B cell (primary cell): Measurements from ENCODE around the gene BLID. TPM values are rescaled to one million over a fixed set of nuclear protein-coding genes. Genes with fewer than 3 reads are reported as not detected.

ENCODE experiments used
- ATAC-seq: fragments of 200-7000 bp; cut with Tn5 transposase; one replicate; pipeline ENCODE4 v1.10.0; 2021; ENCODE audit warnings: low read depth, mild to moderate bottlenecking, moderate number of reproducible peaks, moderate library complexity
- CTCF ChIA-PET: fragments of 350-600 bp; sonication (Branson Sonifier 250); formaldehyde crosslinking; loops from one replicate; lab custom pipeline; 2021; ENCODE audit warnings: antibody characterized with exemption, inconsistent platforms; lab: Charles Lee
- POLR2A ChIA-PET: fragments of 350-600 bp; sonication (Branson Sonifier 250); formaldehyde crosslinking; loops from one replicate; lab custom pipeline; 2021; ENCODE audit warnings: antibody characterized with exemption; lab: Charles Lee
- DNase-seq: peaks from one replicate; pipeline ENCODE4 v3.0.0; 2013
- H2AFZ ChIP-seq: 2 replicates; pipeline ENCODE4 v1.6.1; 2012; ENCODE audit warnings: mild to moderate bottlenecking, low read depth, low read length; ENCODE audit not compliant: insufficient read depth, poor library complexity, severe bottlenecking
- H3K27ac ChIP-seq, 2 donors: 1 replicate in 1 of 2; 2 replicates in 1 of 2; pipeline ENCODE4 v1.5.1; 2012 to 2013; ENCODE audit warnings: low read length in 2 of 2, mild to moderate bottlenecking in 2 of 2, moderate library complexity in 1 of 2
- H3K27me3 ChIP-seq, 4 experiments: fragments of 200-600 bp in 1 of 4; sonication (generic) in 1 of 4; replicated peaks in 1 of 4; 1 replicate in 2 of 4; 2 replicates in 2 of 4; pipeline versions ENCODE4 v1.6.1 to v1.7.0; 2013 to 2016; ENCODE audit warnings: low read length in 3 of 4, mild to moderate bottlenecking in 2 of 4, mixed read lengths in 1 of 4, moderate library complexity in 1 of 4; ENCODE audit not compliant: insufficient read depth in 4 of 4, control insufficient read depth in 3 of 4; ENCODE audit errors: control extremely low read depth in 1 of 4
- H3K36me3 ChIP-seq, 2 experiments: replicated peaks in 1 of 2; 1 replicate in 1 of 2; 2 replicates in 1 of 2; pipeline versions ENCODE4 v1.6.1 to v1.7.1; 2013; ENCODE audit warnings: low read length in 1 of 2; ENCODE audit not compliant: insufficient read depth in 2 of 2, control insufficient read depth in 1 of 2; ENCODE audit errors: control extremely low read depth in 1 of 2, extremely low read depth in 1 of 2
- H3K4me1 ChIP-seq, 2 donors: fragments of 200-600 bp in 1 of 2; sonication (generic) in 1 of 2; 1 replicate in 1 of 2; 2 replicates in 1 of 2; pipeline versions ENCODE4 v1.5.1 to v1.6.1; 2013 to 2017; ENCODE audit warnings: low read length in 2 of 2; ENCODE audit not compliant: control insufficient read depth in 2 of 2, insufficient read depth in 2 of 2
- H3K4me2 ChIP-seq: replicated peaks from 2 replicates; pipeline ENCODE3; 2012; ENCODE audit warnings: mild to moderate bottlenecking, low read depth, low read length; ENCODE audit not compliant: poor library complexity, severe bottlenecking
- H3K4me3 ChIP-seq, 5 experiments: fragments of 200-600 bp in 1 of 5; sonication (generic) in 1 of 5; 1 replicate in 3 of 5; 2 replicates in 2 of 5; pipeline versions ENCODE4 v1.5.1 to v1.7.0; 2011 to 2016; ENCODE audit warnings: low read length in 4 of 5, mild to moderate bottlenecking in 4 of 5, low read depth in 2 of 5, control low read depth in 1 of 5, moderate library complexity in 1 of 5; ENCODE audit not compliant: insufficient read depth in 1 of 5; ENCODE audit errors: control extremely low read depth in 1 of 5, extremely low read depth in 1 of 5
- H3K79me2 ChIP-seq: fragments of 200-600 bp; sonication (generic); one replicate; pipeline ENCODE4 v1.6.0; 2016; ENCODE audit warnings: low read length; ENCODE audit not compliant: control insufficient read depth, insufficient read depth
- H3K9ac ChIP-seq: fragments of 200-600 bp; sonication (generic); 2 replicates; pipeline ENCODE4 v1.6.1; 2017; ENCODE audit warnings: mild to moderate bottlenecking, low read length, moderate library complexity
- H3K9me3 ChIP-seq, 3 donors: one replicate each; pipeline versions ENCODE4 v1.6.1 to v1.7.1; 2013; ENCODE audit warnings: low read length in 2 of 3; ENCODE audit not compliant: control insufficient read depth in 2 of 3, insufficient read depth in 1 of 3; ENCODE audit errors: control extremely low read depth in 1 of 3
- H4K20me1 ChIP-seq: 2 replicates; pipeline ENCODE4 v1.6.0; 2012; ENCODE audit warnings: mild to moderate bottlenecking, low read length; ENCODE audit not compliant: insufficient read depth, control insufficient read depth, poor library complexity, severe bottlenecking
- H3K27ac Mint-ChIP-seq: one replicate; pipeline ENCODE4 v1.8.0; 2021; ENCODE audit warnings: mixed read lengths
- H3K27me3 Mint-ChIP-seq: one replicate; pipeline ENCODE4 v1.8.0; 2021; ENCODE audit warnings: mixed read lengths
- H3K4me1 Mint-ChIP-seq: one replicate; pipeline ENCODE4 v1.8.0; 2021; ENCODE audit warnings: mixed read lengths
- H3K4me3 Mint-ChIP-seq: one replicate; pipeline ENCODE4 v1.8.0; 2021; ENCODE audit warnings: mixed read lengths
- H3K9me3 Mint-ChIP-seq: one replicate; pipeline ENCODE4 v1.8.0; 2022; ENCODE audit warnings: mixed read lengths; ENCODE audit not compliant: insufficient read depth
- EZH2 ChIP-seq: IDR thresholded peaks from 2 replicates; pipeline ENCODE4 v1.6.1; 2012; ENCODE audit warnings: borderline replicate concordance, low read depth, mild to moderate bottlenecking, moderate library complexity, low read length; ENCODE audit not compliant: insufficient read depth, poor library complexity, severe bottlenecking
- WGBS: methylation state at CpG from one replicate; pipeline ENCODE4 v1.1.5; 2013; ENCODE audit warnings: missing lambda C conversion rate; ENCODE audit not compliant: insufficient coverage; 5-methylcytosine and 5-hydroxymethylcytosine counted together
- intact Hi-C: fragments of 100-400 bp; cut with micrococcal nuclease; formaldehyde crosslinking; loops from one replicate; pipeline ENCODE4 v1.10.0; 2022
- polyA minus RNA-seq: library from RNA; depleted of rRNA, polyadenylated mRNA; stranded (reverse); fragments of >200 nt; gene quantifications from 2 replicates; pipeline ENCODE4 v1.2.3, GENCODE V29; 2012
- polyA plus RNA-seq: library from polyadenylated mRNA; depleted of rRNA; stranded (reverse); fragments of >200 nt; gene quantifications from 2 replicates; pipeline ENCODE4 v1.2.3, GENCODE V29; 2012
- total RNA-seq, 2 donors: library from RNA; stranded (reverse); fragments of 120-200 nt in 1 of 2; gene quantifications; 1 replicate in 1 of 2; 2 replicates in 1 of 2; pipeline versions ENCODE4 v1.2.3 to v1.2.4, GENCODE V29; 2013 to 2022
- TF ChIP-seq, protein P1 (sequence below): fragments of 200-600 bp; IDR thresholded peaks from one replicate; pipeline ENCODE4 v1.8.0; 2022; ENCODE audit warnings: antibody characterized with exemption, mild to moderate bottlenecking

The BLID gene, protein sequence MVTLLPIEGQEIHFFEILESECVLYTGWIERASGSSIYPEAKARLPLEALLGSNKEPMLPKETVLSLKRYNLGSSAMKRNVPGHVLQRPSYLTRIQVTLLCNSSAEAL
- total RNA-seq (not detected in 2 replicates), polyA plus RNA-seq (not detected in 2 replicates), polyA minus RNA-seq (not detected in 2 replicates)
- not detected for total RNA-seq (2013)

DNA sequence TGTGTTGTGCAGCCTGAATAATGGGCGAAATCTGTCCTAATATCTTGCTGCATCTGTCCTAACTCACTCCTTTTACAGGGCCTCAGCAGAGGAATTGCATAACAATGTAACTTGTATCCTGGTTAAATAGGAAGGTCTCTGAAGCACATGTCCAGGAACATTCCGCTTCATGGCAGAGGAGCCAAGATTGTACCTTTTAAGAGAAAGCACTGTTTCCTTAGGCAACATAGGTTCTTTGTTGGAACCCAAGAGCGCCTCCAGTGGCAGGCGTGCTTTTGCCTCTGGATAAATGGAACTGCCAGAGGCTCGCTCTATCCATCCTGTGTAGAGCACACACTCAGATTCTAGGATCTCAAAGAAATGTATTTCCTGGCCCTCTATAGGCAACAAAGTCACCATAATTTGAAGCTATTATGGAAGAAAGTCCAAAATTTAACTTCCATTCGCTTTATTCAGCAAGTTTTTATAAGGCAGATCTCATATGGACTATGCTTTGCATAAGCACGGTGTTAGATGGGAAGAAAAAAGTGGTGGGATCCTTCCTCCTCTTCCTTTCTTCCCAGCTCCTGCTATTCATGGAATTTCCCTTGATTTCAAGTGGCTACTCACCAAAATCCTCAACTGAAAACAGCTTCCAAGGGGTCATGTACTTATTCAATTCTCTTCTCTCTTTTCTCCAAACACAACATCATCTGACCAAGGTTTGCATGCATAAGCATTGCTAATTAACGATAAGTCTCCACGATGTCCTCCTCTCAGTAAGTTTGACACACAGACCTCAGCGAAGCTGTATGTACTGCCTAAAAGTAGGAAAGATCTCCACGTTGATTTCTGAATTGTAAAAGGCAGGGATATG, at the start of gene BLID:
Gene BLID, minus strand, starts transcription at position 692 of the 856 bp plus-strand sequence. Its CDS starts 293 bp downstream, at position 399.
- no peaks in the 10 kb centered on the region for H3K4me1 Mint-ChIP-seq
- Histone ChIP-seq H3K9ac (no peak within 1 kb of the TSS), H3K4me1 (no peaks in the 10 kb centered on the region), H3K27ac (no peak within 1 kb of the TSS), H3K36me3 (no peaks in the 10 kb centered on the region), H3K79me2 (no peaks in the 10 kb centered on the region), H3K9me3 (no peaks in the 10 kb centered on the region), H3K4me2 (no peak within 1 kb of the TSS), H2AFZ (no peak within 1 kb of the TSS), H3K27me3 (no peaks in the 10 kb centered on the region), H4K20me1 (no peaks in the 10 kb centered on the region), H3K4me3 (no peak within 1 kb of the TSS)
- no peak within 1 kb of the TSS for H3K4me3 Mint-ChIP-seq
- 73% methylated on average over 6 of the region's 11 CpGs for WGBS
- H3K27me3 Mint-ChIP-seq, result peaks cover 3% of the 10 kb centered on the region
- H3K27ac Mint-ChIP-seq, result no peak within 1 kb of the TSS
- ChIA-PET POLR2A (no interaction called here), CTCF (no interaction called here)
- TF ChIP-seq, protein P1, sequence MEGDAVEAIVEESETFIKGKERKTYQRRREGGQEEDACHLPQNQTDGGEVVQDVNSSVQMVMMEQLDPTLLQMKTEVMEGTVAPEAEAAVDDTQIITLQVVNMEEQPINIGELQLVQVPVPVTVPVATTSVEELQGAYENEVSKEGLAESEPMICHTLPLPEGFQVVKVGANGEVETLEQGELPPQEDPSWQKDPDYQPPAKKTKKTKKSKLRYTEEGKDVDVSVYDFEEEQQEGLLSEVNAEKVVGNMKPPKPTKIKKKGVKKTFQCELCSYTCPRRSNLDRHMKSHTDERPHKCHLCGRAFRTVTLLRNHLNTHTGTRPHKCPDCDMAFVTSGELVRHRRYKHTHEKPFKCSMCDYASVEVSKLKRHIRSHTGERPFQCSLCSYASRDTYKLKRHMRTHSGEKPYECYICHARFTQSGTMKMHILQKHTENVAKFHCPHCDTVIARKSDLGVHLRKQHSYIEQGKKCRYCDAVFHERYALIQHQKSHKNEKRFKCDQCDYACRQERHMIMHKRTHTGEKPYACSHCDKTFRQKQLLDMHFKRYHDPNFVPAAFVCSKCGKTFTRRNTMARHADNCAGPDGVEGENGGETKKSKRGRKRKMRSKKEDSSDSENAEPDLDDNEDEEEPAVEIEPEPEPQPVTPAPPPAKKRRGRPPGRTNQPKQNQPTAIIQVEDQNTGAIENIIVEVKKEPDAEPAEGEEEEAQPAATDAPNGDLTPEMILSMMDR, result no peak
- TF ChIP-seq EZH2, result no peak
- DNase-seq (no peak), ATAC-seq (no peak)
- H3K9me3 Mint-ChIP-seq, result no peaks in the 10 kb centered on the region
- intact Hi-C loops, result no loop called here
